ENCODE results near the gene CKAP4. TPM values are rescaled to one million over a fixed set of nuclear protein-coding genes. Genes with fewer than 3 reads are reported as not detected.

Gene CKAP4
- total and polyA plus RNA-seq, 10 of the 15 experiments (the other 5 are each of a cell fraction or from before 2014, with no cell fraction given) = 0.39 to 23.6 (median 11.1) TPM

DNA sequence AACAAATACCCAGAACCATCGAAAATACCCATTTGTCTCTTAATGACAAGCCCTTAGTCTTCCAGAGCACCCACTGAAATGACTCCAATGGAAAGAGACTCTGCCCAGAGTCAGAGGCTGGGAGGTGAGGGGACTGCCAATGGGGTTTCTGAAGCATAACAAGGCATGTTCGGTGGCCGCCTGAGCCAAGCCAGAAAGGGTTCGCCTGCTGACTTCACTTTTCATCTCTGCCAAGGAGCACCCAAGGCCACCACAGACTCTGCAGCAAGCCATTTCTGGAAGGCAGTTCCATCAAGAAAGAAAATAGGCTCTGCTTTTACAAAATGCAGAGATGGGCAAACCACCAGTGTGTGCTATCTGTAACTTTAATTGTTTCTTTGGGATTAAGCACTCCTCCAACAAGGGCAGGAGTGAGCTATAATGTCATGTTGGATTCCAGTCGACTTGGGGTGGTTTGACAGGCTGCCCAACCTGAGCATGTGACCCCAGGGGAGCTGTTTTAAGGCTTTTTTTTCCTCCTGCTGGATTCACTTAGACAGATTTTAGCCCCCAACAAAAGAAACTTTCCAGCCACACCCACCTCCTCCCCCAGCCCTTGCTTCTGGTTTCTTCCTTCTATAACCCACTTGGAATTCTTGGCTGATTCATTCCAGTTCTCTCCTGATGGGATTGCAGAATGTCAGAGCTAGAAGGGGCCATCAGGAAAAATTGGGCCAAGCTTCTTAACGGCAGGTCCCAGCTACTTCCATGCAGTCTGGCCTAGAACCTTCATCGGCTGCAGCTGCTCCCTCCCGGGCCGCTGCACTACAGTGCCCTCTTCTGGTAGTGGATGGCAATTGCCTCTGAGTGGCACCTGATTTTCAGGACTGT is 24.1 kb downstream of the CKAP4 start (continued):
- no peak for TF ChIP-seq MEF2A (IDR thresholded peaks at IDR 0.05; ENCODE audit: insufficient read depth, low read depth, low read length)
- no peak for TF ChIP-seq ZNF384 (IDR thresholded peaks at IDR 0.05; ENCODE audit: borderline replicate concordance, low read depth, low read length)
- TF ChIP-seq SMC3 (IDR thresholded peaks at IDR 0.05; ENCODE audit: borderline replicate concordance, low read length) = peak; percentile 73
- TF ChIP-seq ZNF274 (IDR thresholded peaks at IDR 0.05; ENCODE audit: insufficient read depth, insufficient read length) = no peak
- TF ChIP-seq POU2F2 (IDR thresholded peaks at IDR 0.05; ENCODE audit: borderline replicate concordance, low read depth, low read length) = 0 out of 3 replicates have a peak, but pooled peaks have one; percentile 43
- TF ChIP-seq, protein P1, sequence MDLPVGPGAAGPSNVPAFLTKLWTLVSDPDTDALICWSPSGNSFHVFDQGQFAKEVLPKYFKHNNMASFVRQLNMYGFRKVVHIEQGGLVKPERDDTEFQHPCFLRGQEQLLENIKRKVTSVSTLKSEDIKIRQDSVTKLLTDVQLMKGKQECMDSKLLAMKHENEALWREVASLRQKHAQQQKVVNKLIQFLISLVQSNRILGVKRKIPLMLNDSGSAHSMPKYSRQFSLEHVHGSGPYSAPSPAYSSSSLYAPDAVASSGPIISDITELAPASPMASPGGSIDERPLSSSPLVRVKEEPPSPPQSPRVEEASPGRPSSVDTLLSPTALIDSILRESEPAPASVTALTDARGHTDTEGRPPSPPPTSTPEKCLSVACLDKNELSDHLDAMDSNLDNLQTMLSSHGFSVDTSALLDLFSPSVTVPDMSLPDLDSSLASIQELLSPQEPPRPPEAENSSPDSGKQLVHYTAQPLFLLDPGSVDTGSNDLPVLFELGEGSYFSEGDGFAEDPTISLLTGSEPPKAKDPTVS (IDR thresholded peaks at IDR 0.05; ENCODE audit: low read depth, low read length) = no peak
- no peak for TF ChIP-seq ASH2L (IDR thresholded peaks at IDR 0.05; ENCODE audit: borderline replicate concordance, low read depth)
- TF ChIP-seq ZNF207 (IDR thresholded peaks at IDR 0.05; ENCODE audit: borderline replicate concordance) = no peak
- TF ChIP-seq RAD21 (IDR thresholded peaks at IDR 0.05; ENCODE audit: insufficient read depth, low read depth, low read length) = peak; percentile 59
- no peak for TF ChIP-seq NRF1 (conservative IDR thresholded peaks at IDR 0.05; ENCODE audit: low read depth, low read length)
- no peak for TF ChIP-seq GABPA (IDR thresholded peaks at IDR 0.05; ENCODE audit: low read depth)
- TF ChIP-seq, protein P2, sequence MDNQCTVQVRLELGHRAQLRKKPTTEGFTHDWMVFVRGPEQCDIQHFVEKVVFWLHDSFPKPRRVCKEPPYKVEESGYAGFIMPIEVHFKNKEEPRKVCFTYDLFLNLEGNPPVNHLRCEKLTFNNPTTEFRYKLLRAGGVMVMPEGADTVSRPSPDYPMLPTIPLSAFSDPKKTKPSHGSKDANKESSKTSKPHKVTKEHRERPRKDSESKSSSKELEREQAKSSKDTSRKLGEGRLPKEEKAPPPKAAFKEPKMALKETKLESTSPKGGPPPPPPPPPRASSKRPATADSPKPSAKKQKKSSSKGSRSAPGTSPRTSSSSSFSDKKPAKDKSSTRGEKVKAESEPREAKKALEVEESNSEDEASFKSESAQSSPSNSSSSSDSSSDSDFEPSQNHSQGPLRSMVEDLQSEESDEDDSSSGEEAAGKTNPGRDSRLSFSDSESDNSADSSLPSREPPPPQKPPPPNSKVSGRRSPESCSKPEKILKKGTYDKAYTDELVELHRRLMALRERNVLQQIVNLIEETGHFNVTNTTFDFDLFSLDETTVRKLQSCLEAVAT (IDR thresholded peaks at IDR 0.05) = no peak
- no peak for TF ChIP-seq BRCA1 (IDR thresholded peaks at IDR 0.05; ENCODE audit: low read depth, low read length)
- no peak for TF ChIP-seq SREBF1 (IDR thresholded peaks at IDR 0.05; ENCODE audit: low read length)
- TF ChIP-seq TARDBP (IDR thresholded peaks at IDR 0.05; ENCODE audit: borderline replicate concordance) = no peak
- TF ChIP-seq, protein P3, sequence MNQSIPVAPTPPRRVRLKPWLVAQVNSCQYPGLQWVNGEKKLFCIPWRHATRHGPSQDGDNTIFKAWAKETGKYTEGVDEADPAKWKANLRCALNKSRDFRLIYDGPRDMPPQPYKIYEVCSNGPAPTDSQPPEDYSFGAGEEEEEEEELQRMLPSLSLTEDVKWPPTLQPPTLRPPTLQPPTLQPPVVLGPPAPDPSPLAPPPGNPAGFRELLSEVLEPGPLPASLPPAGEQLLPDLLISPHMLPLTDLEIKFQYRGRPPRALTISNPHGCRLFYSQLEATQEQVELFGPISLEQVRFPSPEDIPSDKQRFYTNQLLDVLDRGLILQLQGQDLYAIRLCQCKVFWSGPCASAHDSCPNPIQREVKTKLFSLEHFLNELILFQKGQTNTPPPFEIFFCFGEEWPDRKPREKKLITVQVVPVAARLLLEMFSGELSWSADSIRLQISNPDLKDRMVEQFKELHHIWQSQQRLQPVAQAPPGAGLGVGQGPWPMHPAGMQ (IDR thresholded peaks at IDR 0.05; ENCODE audit: borderline replicate concordance) = no peak
- TF ChIP-seq RCOR1 (conservative IDR thresholded peaks at IDR 0.05; ENCODE audit: low read depth, low read length) = no peak
- no peak for TF ChIP-seq POLR2A (IDR thresholded peaks at IDR 0.05; ENCODE audit: low read depth, low read length)
- TF ChIP-seq MXI1 (IDR thresholded peaks at IDR 0.05; ENCODE audit: low read depth, low read length) = no peak
- TF ChIP-seq ZNF622 (IDR thresholded peaks at IDR 0.05) = no peak
- no peak for TF ChIP-seq EGR1 (IDR thresholded peaks at IDR 0.05; ENCODE audit: borderline replicate concordance in 1 of 2, low read depth in 2 of 2, low read length in 2 of 2)
- TF ChIP-seq, protein P4, sequence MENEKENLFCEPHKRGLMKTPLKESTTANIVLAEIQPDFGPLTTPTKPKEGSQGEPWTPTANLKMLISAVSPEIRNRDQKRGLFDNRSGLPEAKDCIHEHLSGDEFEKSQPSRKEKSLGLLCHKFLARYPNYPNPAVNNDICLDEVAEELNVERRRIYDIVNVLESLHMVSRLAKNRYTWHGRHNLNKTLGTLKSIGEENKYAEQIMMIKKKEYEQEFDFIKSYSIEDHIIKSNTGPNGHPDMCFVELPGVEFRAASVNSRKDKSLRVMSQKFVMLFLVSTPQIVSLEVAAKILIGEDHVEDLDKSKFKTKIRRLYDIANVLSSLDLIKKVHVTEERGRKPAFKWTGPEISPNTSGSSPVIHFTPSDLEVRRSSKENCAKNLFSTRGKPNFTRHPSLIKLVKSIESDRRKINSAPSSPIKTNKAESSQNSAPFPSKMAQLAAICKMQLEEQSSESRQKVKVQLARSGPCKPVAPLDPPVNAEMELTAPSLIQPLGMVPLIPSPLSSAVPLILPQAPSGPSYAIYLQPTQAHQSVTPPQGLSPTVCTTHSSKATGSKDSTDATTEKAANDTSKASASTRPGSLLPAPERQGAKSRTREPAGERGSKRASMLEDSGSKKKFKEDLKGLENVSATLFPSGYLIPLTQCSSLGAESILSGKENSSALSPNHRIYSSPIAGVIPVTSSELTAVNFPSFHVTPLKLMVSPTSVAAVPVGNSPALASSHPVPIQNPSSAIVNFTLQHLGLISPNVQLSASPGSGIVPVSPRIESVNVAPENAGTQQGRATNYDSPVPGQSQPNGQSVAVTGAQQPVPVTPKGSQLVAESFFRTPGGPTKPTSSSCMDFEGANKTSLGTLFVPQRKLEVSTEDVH (IDR thresholded peaks at IDR 0.05; ENCODE audit: low read depth, partially characterized antibody) = no peak
- no peak for TF ChIP-seq CEBPB (IDR thresholded peaks at IDR 0.05; ENCODE audit: borderline replicate concordance in 1 of 2, low read depth in 2 of 2, low read length in 2 of 2)
- no peak for TF ChIP-seq SREBF2 (IDR thresholded peaks at IDR 0.05; ENCODE audit: low read length)
